ENCODE results near the gene CFAP74. TPM values are rescaled to one million over a fixed set of nuclear protein-coding genes. Genes with fewer than 3 reads are reported as not detected.

Gene CFAP74
- total RNA-seq, 4 donors from 2014 or later = not detected

- H3K27ac ChIP-seq = no peak overlapping the region
- H3K36me3 ChIP-seq = no peaks in the 10 kb centered on the region
- no peaks in the 10 kb centered on the region for H3K9me3 ChIP-seq
- TF ChIP-seq CTCF (IDR thresholded peaks at IDR 0.05) (no peak), POLR2A (IDR thresholded peaks at IDR 0.05) (no peak), EP300 (IDR thresholded peaks at IDR 0.05) (no peak)
- WGBS, 2 donors = 93% methylated on average over 12 to 14 of the region's 14 CpGs
- DNase-seq (ENCODE audit: low spot score in 2 of 2) = no peak
- H3K4me1 ChIP-seq = peaks cover 0 to 21% (median 12%) of the 10 kb centered on the region in 4 donors
- peaks cover 0 to 13% of the 10 kb centered on the region in 2 donors for H3K27me3 ChIP-seq
- no peak overlapping the region for H3K4me3 ChIP-seq
Measured at GRCh38 chr1:1917304-1917976, 86.1 kb downstream of the CFAP74 start.

GRCh38 chr1:1916851-1917251, 86.7 kb downstream of the CFAP74 start:
- DNase-seq (ENCODE audit: low spot score in 2 of 2) = no peak
- Histone ChIP-seq H3K4me1 (peaks cover 0 to 20% (median 12%) of the 10 kb centered on the region in 4 donors), H3K4me3 (no peak overlapping the region), H3K36me3 (no peaks in the 10 kb centered on the region), H3K27me3 (peaks cover 0 to 13% of the 10 kb centered on the region in 2 donors), H3K27ac (no peak overlapping the region), H3K9me3 (no peaks in the 10 kb centered on the region)
- TF ChIP-seq EP300 (IDR thresholded peaks at IDR 0.05) (no peak), CTCF (IDR thresholded peaks at IDR 0.05) (no peak), POLR2A (IDR thresholded peaks at IDR 0.05) (no peak)
- WGBS, 2 donors = 63 to 78% methylated on average over 16 to 19 of the region's 19 CpGs

DNA sequence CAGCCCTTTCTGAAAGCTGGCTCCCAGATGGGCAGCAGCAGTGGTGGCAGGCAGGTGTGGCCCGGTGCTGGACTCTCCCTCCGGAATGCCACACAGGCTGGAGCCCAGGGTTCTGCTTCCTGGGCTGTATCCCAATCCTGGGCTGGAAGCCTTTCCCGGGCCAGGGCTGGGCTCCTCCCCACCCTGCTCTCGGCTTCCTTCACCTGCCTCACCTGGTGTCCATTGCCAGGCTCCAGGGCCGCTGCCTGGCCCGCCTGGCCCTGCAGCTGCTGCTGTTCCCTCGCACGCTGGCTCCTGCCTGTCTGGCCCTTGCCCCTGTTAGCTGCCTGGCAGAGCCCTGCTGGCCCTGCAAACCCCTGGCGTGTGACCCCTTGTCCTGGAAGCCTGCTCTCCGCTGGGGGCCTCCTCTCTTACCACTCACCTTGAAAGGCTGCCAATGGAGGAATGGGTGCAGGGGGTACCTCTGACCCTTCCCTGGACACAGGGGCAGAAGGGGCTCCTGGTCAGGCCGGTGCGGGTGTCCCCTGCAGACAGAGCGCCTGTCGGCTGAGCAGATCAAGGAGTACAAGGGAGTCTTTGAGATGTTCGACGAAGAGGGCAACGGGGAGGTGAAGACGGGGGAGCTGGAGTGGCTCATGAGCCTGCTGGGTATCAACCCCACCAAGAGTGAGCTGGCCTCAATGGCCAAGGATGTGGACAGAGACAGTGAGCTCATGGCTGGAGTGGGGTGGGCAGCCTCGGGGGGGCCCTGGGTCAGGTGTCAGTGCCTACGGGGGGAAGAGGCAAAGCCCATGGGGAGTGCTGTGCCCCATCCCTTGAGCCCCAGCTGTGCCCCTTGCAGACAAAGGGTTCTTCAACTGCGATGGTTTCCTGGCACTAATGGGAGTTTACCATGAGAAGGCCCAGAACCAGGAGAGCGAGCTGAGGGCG, 87.4 kb downstream of the CFAP74 start:
- no peak for TF ChIP-seq POLR2A (IDR thresholded peaks at IDR 0.05)
- no peak for TF ChIP-seq EP300 (IDR thresholded peaks at IDR 0.05)
- no peak for TF ChIP-seq CTCF (IDR thresholded peaks at IDR 0.05)
- DNase-seq (ENCODE audit: low spot score in 2 of 2) = no peak
- peaks cover 0 to 20% (median 12%) of the 10 kb centered on the region in 4 donors for H3K4me1 ChIP-seq
- H3K36me3 ChIP-seq = no peaks in the 10 kb centered on the region
- H3K9me3 ChIP-seq = no peaks in the 10 kb centered on the region
- H3K4me3 ChIP-seq = no peak overlapping the region
- 79 to 81% methylated on average over 20 to 23 of the region's 23 CpGs for WGBS, 2 donors
- H3K27ac ChIP-seq = no peak overlapping the region
- peaks cover 0 to 13% of the 10 kb centered on the region in 2 donors for H3K27me3 ChIP-seq

DNA sequence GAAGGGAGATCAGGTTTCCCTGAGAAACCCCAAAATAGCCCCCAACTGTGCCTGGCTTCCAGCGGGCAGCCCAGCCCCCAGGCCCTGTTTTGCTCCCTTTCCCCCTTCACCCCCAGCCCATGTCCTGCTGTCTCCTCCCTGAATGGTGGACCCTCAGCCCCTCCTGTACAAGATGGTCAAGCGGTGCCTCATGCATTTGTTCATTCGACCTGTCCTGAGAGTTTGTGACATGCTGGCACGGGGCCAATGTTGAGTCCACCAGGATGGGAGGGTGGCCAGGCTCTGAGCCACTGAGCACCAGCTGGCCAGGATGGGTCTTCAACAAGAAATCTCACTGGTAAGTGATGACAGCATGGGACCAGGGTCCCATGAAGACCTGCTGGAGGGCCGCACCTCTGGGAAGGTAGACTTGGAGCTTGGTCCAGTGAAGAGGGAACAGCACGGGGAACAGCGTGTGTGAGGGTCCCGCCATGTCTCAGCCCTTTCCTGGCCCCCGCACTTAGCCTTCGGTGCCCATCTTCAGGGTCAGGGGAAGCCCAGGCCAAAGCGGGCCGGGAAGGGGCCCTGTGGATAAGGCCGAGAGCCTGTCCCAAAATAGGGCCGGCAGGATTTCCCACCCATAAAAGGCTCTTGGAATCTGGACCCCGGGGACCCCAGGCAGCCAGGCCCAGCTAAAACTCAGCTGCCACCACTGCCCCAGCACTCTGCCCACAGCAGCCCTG, 88.5 kb downstream of the CFAP74 start, which contains the start of gene CALML6:
Gene CALML6 (plus strand): TSS at position 290 of the 722 bp plus-strand sequence. CDS start 21 bp downstream, at position 311.
- no peak for DNase-seq (ENCODE audit: low spot score in 2 of 2)
- H3K9me3 ChIP-seq = no peaks in the 10 kb centered on the region
- peaks cover 0 to 13% of the 10 kb centered on the region in 2 donors for H3K27me3 ChIP-seq
- TF ChIP-seq CTCF (IDR thresholded peaks at IDR 0.05) = no peak
- no peak for TF ChIP-seq EP300 (IDR thresholded peaks at IDR 0.05)
- TF ChIP-seq POLR2A (IDR thresholded peaks at IDR 0.05) = no peak
- no peaks in the 10 kb centered on the region for H3K36me3 ChIP-seq
- no peak within 1 kb of the TSS for H3K4me3 ChIP-seq
- H3K4me1 ChIP-seq = peaks cover 0 to 20% (median 12%) of the 10 kb centered on the region in 4 donors
- 84 to 85% methylated on average over 15 of the region's 15 CpGs for WGBS, 2 donors
- H3K27ac ChIP-seq = no peak within 1 kb of the TSS

Measured in tibial nerve (tissue), 4 donors.